ENCODE data around the gene UMODL1. TPM values are rescaled to one million over a fixed set of nuclear protein-coding genes. Genes with fewer than 3 reads are reported as not detected.
"Not testable (repeated sequence)": the region's sequence is repeated elsewhere in the genome, so short reads cannot be mapped to it uniquely, and the experiment has no call there.

The UMODL1 gene
- total RNA-seq, 1 experiment from 2014 or later, result not detected

GRCh38 chr21:42067531-42068255, 3.4 kb upstream of the UMODL1 start:
- no peaks in the 10 kb centered on the region for H3K27me3 ChIP-seq
- no peaks in the 10 kb centered on the region for H3K9me3 ChIP-seq
- H3K4me3 ChIP-seq, result no peak overlapping the region
- no peak for DNase-seq
- H3K36me3 ChIP-seq, result no peaks in the 10 kb centered on the region

- Histone ChIP-seq H3K4me3 (no peak overlapping the region), H3K36me3 (no peaks in the 10 kb centered on the region), H3K27me3 (no peaks in the 10 kb centered on the region), H3K9me3 (no peaks in the 10 kb centered on the region)
- no peak for DNase-seq
Measured at GRCh38 chr21:42068256-42068545, 2.9 kb upstream of the UMODL1 start.

- no peak for DNase-seq
- Histone ChIP-seq H3K36me3 (no peaks in the 10 kb centered on the region), H3K4me3 (no peak overlapping the region), H3K9me3 (no peaks in the 10 kb centered on the region), H3K27me3 (no peaks in the 10 kb centered on the region)
Measured at GRCh38 chr21:42068592-42068991, 2.5 kb upstream of the UMODL1 start.

GRCh38 chr21:42069327-42069726, 1.8 kb upstream of the UMODL1 start:
- Histone ChIP-seq H3K9me3 (no peaks in the 10 kb centered on the region), H3K27me3 (no peaks in the 10 kb centered on the region), H3K4me3 (no peak overlapping the region), H3K36me3 (no peaks in the 10 kb centered on the region)
- no peak for DNase-seq

- no peak for DNase-seq
- Histone ChIP-seq H3K36me3 (no peaks in the 10 kb centered on the region), H3K4me3 (no peak overlapping the region), H3K9me3 (no peaks in the 10 kb centered on the region), H3K27me3 (no peaks in the 10 kb centered on the region)
Measured at GRCh38 chr21:42069843-42070242, 1.3 kb upstream of the UMODL1 start.

GRCh38 chr21:42073145-42074099, 2.3 kb downstream of the UMODL1 start:
- Histone ChIP-seq H3K4me3 (no peak overlapping the region), H3K27me3 (no peaks in the 10 kb centered on the region), H3K9me3 (no peaks in the 10 kb centered on the region), H3K36me3 (no peaks in the 10 kb centered on the region)
- no peak for DNase-seq

- Histone ChIP-seq H3K36me3 (no peaks in the 10 kb centered on the region), H3K4me3 (no peak overlapping the region), H3K27me3 (no peaks in the 10 kb centered on the region), H3K9me3 (no peaks in the 10 kb centered on the region)
- no peak for DNase-seq
Measured at GRCh38 chr21:42075686-42076471, 4.8 kb downstream of the UMODL1 start.

- not testable (repeated sequence) for H3K4me3 ChIP-seq, H3K36me3 ChIP-seq, DNase-seq, H3K27me3 ChIP-seq, H3K9me3 ChIP-seq
Measured at GRCh38 chr21:42077685-42078238, 6.6 kb downstream of the UMODL1 start.

- H3K36me3 ChIP-seq, H3K4me3 ChIP-seq, DNase-seq, H3K9me3 ChIP-seq, H3K27me3 ChIP-seq: not testable (repeated sequence)
Measured at GRCh38 chr21:42078247-42079007, 7.3 kb downstream of the UMODL1 start.

GRCh38 chr21:42079008-42079938, 8.2 kb downstream of the UMODL1 start:
- Histone ChIP-seq H3K9me3 (no peaks in the 10 kb centered on the region), H3K27me3 (no peaks in the 10 kb centered on the region), H3K4me3 (no peak overlapping the region), H3K36me3 (no peaks in the 10 kb centered on the region)
- no peak for DNase-seq

GRCh38 chr21:42079939-42080787, 9.0 kb downstream of the UMODL1 start:
- DNase-seq, result no peak
- no peaks in the 10 kb centered on the region for H3K27me3 ChIP-seq
- no peak overlapping the region for H3K4me3 ChIP-seq

GRCh38 chr21:42080788-42081083, 9.6 kb downstream of the UMODL1 start:
- H3K36me3 ChIP-seq, result no peaks in the 10 kb centered on the region
- no peaks in the 10 kb centered on the region for H3K27me3 ChIP-seq
- no peak overlapping the region for H3K4me3 ChIP-seq
- H3K9me3 ChIP-seq, result no peaks in the 10 kb centered on the region
- peak; percentile 36 for DNase-seq

More at GRCh38 chr21:42079939-42080787, 9.0 kb downstream of the UMODL1 start:
- Histone ChIP-seq H3K36me3 (no peaks in the 10 kb centered on the region), H3K9me3 (no peaks in the 10 kb centered on the region)

- no peak for DNase-seq
- no peaks in the 10 kb centered on the region for H3K27me3 ChIP-seq
Measured at GRCh38 chr21:42081138-42081537, 10.0 kb downstream of the UMODL1 start.

GRCh38 chr21:42081931-42082381, 10.8 kb downstream of the UMODL1 start:
- Histone ChIP-seq H3K27me3 (no peaks in the 10 kb centered on the region), H3K4me3 (no peak overlapping the region), H3K9me3 (no peaks in the 10 kb centered on the region), H3K36me3 (no peaks in the 10 kb centered on the region)
- peak; percentile 75 for DNase-seq

More at GRCh38 chr21:42081138-42081537, 10.0 kb downstream of the UMODL1 start:
- no peaks in the 10 kb centered on the region for H3K36me3 ChIP-seq
- H3K4me3 ChIP-seq, result no peak overlapping the region
- no peaks in the 10 kb centered on the region for H3K9me3 ChIP-seq

All from MG63 (cell line).